GM12878 (cell line): Measurements from ENCODE around the gene C11orf97. TPM values are rescaled to one million over a fixed set of nuclear protein-coding genes. Genes with fewer than 3 reads are reported as not detected.

ENCODE experiments used
- ATAC-seq: fragments of 200-7000 bp; cut with Tn5 transposase; 3 replicates; pipeline ENCODE4 v1.9.1; 2020; ENCODE audit warnings: mild to moderate bottlenecking, moderate library complexity
- BruUV-seq: library from RNA; stranded (reverse); fragments of 400-500 nt; replicated peaks from 2 replicates; lab custom pipeline; 2021; lab: Mats Ljungman, UMichigan
- CTCF ChIA-PET: fragments of 300-600 bp; sonication (Branson Sonifier 250); formaldehyde crosslinking; extraction: SDS; loops from one replicate; lab custom pipeline; 2021; ENCODE audit warnings: inconsistent platforms; lab: Yijun Ruan, JAX
- POLR2A ChIA-PET: fragments of 350-600 bp; formaldehyde crosslinking; extraction: SDS; loops from one replicate; lab custom pipeline; 2021; ENCODE audit warnings: inconsistent platforms; lab: Charles Lee
- RAD21 ChIA-PET: fragments of 300-600 bp; sonication (Branson Sonifier 250); formaldehyde crosslinking; loops from one replicate; lab custom pipeline; 2023; ENCODE audit warnings: antibody characterized with exemption; ENCODE audit not compliant: unreplicated experiment; lab: Charles Lee
- SMC1A ChIA-PET: fragments of 300-600 bp; sonication (Branson Sonifier 250); formaldehyde crosslinking; loops from one replicate; lab custom pipeline; 2023; ENCODE audit not compliant: unreplicated experiment, uncharacterized antibody; lab: Charles Lee
- DNase-seq: peaks from one replicate; pipeline ENCODE4 v3.0.0-alpha.2; 2011; ENCODE audit warnings: low read depth, low spot score
- FAIRE-seq: peaks from 3 replicates; lab custom pipeline; 2011; peaks lifted over from hg19 to GRCh38; lab: Jason Lieb, UNC
- H2AFZ ChIP-seq: 2 replicates; pipeline ENCODE4 v1.6.0; 2011; ENCODE audit warnings: low read depth, low read length, control low read depth; ENCODE audit not compliant: control insufficient read depth
- H3K27ac ChIP-seq: 2 replicates; pipeline ENCODE4 v1.5.1; 2011; ENCODE audit warnings: control low read depth; ENCODE audit not compliant: control insufficient read depth, insufficient read depth
- H3K27me3 ChIP-seq, 2 experiments: replicated peaks in 1 of 2; 2 replicates each; pipeline versions ENCODE4 v1.6.0 to v1.6.1; 2011; ENCODE audit warnings: low read length in 1 of 2; ENCODE audit not compliant: control insufficient read depth in 2 of 2, insufficient read depth in 2 of 2
- H3K36me3 ChIP-seq, 2 experiments: 2 replicates each; pipeline ENCODE4 v1.5.1; 2011; ENCODE audit warnings: low read length in 1 of 2; ENCODE audit not compliant: control insufficient read depth in 2 of 2, insufficient read depth in 2 of 2
- H3K4me1 ChIP-seq: 2 replicates; pipeline ENCODE4 v1.6.1; 2011; ENCODE audit warnings: mild to moderate bottlenecking, low read length, moderate library complexity, mixed read lengths; ENCODE audit not compliant: control insufficient read depth, insufficient read depth
- H3K4me2 ChIP-seq: 2 replicates; pipeline ENCODE4 v1.6.0; 2011; ENCODE audit warnings: control low read depth; ENCODE audit not compliant: control insufficient read depth, insufficient read depth
- H3K4me3 ChIP-seq: fragments of 200-600 bp; sonication (generic); 2 replicates; pipeline ENCODE4 v1.5.1; 2016
- H3K79me2 ChIP-seq: 2 replicates; pipeline ENCODE4 v1.6.0; 2011; ENCODE audit warnings: low read length; ENCODE audit not compliant: control insufficient read depth, insufficient read depth
- H3K9ac ChIP-seq: 2 replicates; pipeline ENCODE4 v1.8.0; 2011; ENCODE audit warnings: low read length, control low read depth, mixed read lengths; ENCODE audit not compliant: control insufficient read depth, insufficient read depth
- H3K9me3 ChIP-seq: replicated peaks from 3 replicates; pipeline ENCODE4 v1.5.1; 2011; ENCODE audit warnings: mild to moderate bottlenecking, low read length; ENCODE audit not compliant: control insufficient read depth, insufficient read depth
- H4K20me1 ChIP-seq: 2 replicates; pipeline ENCODE4 v1.6.0; 2011; ENCODE audit not compliant: control insufficient read depth, insufficient read depth
- ATF3 ChIP-seq: IDR thresholded peaks from 2 replicates; pipeline ENCODE4 v1.6.1; 2011; ENCODE audit warnings: low read depth, mild to moderate bottlenecking, low read length, moderate library complexity, borderline replicate concordance; ENCODE audit errors: extremely low read depth
- CEBPB ChIP-seq, 2 experiments: fragments of 150-350 bp in 1 of 2; IDR thresholded peaks; 2 replicates each; pipeline ENCODE4 v1.6.1; 2012 to 2014; ENCODE audit warnings: low read depth in 2 of 2, low read length in 2 of 2, borderline replicate concordance in 1 of 2, inconsistent platforms in 1 of 2
- EED ChIP-seq: sonication (generic); IDR thresholded peaks from 2 replicates; pipeline ENCODE4 v1.6.1; 2016; ENCODE audit warnings: antibody characterized with exemption, low read depth
- FOXM1 ChIP-seq: IDR thresholded peaks from 2 replicates; pipeline ENCODE4 v1.6.1; 2012; ENCODE audit warnings: low read depth, mild to moderate bottlenecking, inconsistent platforms, low read length, moderate library complexity
- IRF4 ChIP-seq: IDR thresholded peaks from 2 replicates; pipeline ENCODE4 v1.6.1; 2011; ENCODE audit warnings: low read depth, low read length
- MYB ChIP-seq: fragments of 150-350 bp; IDR thresholded peaks from 2 replicates; pipeline ENCODE4 v1.6.1; 2014; ENCODE audit warnings: mild to moderate bottlenecking, low read depth, low read length, borderline replicate concordance
- NBN ChIP-seq: fragments of 450-650 bp; IDR thresholded peaks from 2 replicates; pipeline ENCODE4 v1.6.1; 2016
- PAX8 ChIP-seq: fragments of 450-650 bp; IDR thresholded peaks from 2 replicates; pipeline ENCODE4 v1.6.1; 2017; ENCODE audit warnings: mild to moderate bottlenecking, moderate library complexity
- RELB ChIP-seq: fragments of 450-650 bp; IDR thresholded peaks from 2 replicates; pipeline ENCODE4 v1.6.1; 2017; ENCODE audit warnings: low read depth, mild to moderate bottlenecking, moderate library complexity
- ZBTB4 ChIP-seq: fragments of 450-650 bp; formaldehyde crosslinking; IDR thresholded peaks from 2 replicates; pipeline ENCODE4 v1.4.0; 2022; ENCODE audit warnings: mild to moderate bottlenecking, moderate library complexity
- ZNF207 ChIP-seq: fragments of 450-650 bp; IDR thresholded peaks from 2 replicates; pipeline ENCODE4 v1.6.1; 2014; ENCODE audit warnings: antibody characterized with exemption, mild to moderate bottlenecking, borderline replicate concordance
- WGBS: methylation state at CpG from one replicate; pipeline ENCODE4 v1.1.6; 2016; ENCODE audit warnings: low lambda C conversion rate; ENCODE audit not compliant: insufficient replicate concordance, insufficient coverage; ENCODE audit errors: missing lambda C conversion rate; 5-methylcytosine and 5-hydroxymethylcytosine counted together
- in situ Hi-C: fragments of 300-500 bp; cut with MboI; formaldehyde crosslinking; loops from 9 replicates; pipeline ENCODE4 v1.14.3; 2018; ENCODE audit warnings: mixed read lengths
- intact Hi-C: fragments of 100-400 bp; cut with micrococcal nuclease; formaldehyde crosslinking; loops from one replicate; pipeline ENCODE4 v1.14.2; 2022; ENCODE audit not compliant: unreplicated experiment
- polyA plus RNA-seq, 11 experiments: library from polyadenylated mRNA; depleted of rRNA in 4 of 11; unstranded in 6 of 11; stranded (reverse) in 5 of 11; fragments of >200 nt; fragmentation: Nextera tagmentation in 4 of 11; fragmentation: Illumina TruSeq in 1 of 11; extraction: Ambion mirVana in 4 of 11; extraction: Trizol in 1 of 11; gene quantifications; 1 replicate in 1 of 11; 2 replicates in 10 of 11; pipeline versions ENCODE4 v1.2.1 to v1.2.3, GENCODE V29; 2011 to 2016; ENCODE audit warnings: inconsistent platforms in 2 of 11, missing spikeins in 2 of 11, low read depth in 1 of 11
- total RNA-seq, 4 experiments: library from RNA; depleted of rRNA in 3 of 4; stranded (reverse); fragments of >200 nt in 3 of 4; fragmentation: Illumina TruSeq in 1 of 4; extraction: Trizol in 1 of 4; gene quantifications; 2 replicates each; pipeline versions ENCODE4 v1.2.1 to v1.2.3, GENCODE V29; 2013 to 2021

C11orf97 gene
- total and polyA plus RNA-seq, 10 of the 15 experiments (the other 5 are each of a cell fraction or from before 2014, with no cell fraction given): not detected

GRCh38 chr11:94546162-94546470 lies 33.9 kb downstream of the C11orf97 start:
- intact Hi-C loops (no loop called here), in situ Hi-C loops (no loop called here)
- WGBS: 100% methylated on average over 2 of the region's 2 CpGs
- Histone ChIP-seq H3K27ac (no peak overlapping the region), H2AFZ (no peak overlapping the region), H3K9ac (no peak overlapping the region), H3K4me1 (no peaks in the 10 kb centered on the region; the same call in 1 of the 2 replicates), H3K4me2 (no peak overlapping the region; the same call in 1 of the 2 replicates), H3K4me3 (peak overlapping the region; percentile 80; the same call in 1 of the 2 replicates), H3K27me3 (no peaks in the 10 kb centered on the region), H4K20me1 (no peaks in the 10 kb centered on the region), H3K9me3 (no peaks in the 10 kb centered on the region), H3K36me3 (no peaks in the 10 kb centered on the region), H3K79me2 (peaks cover 2% of the 10 kb centered on the region)
- ATAC-seq: no peak
- FAIRE-seq: no peak
- TSS peak; percentile 55 for BruUV-seq
- no peak for DNase-seq
- no peak for TF ChIP-seq NBN
- RAD21 ChIA-PET: interaction anchor here (0.9 to 9.3 kb wide), 8 partner anchors 13 to 57 kb away, joined by 3 to 52 read pairs (median 4); no protein-coding TSS in a partner anchor
- POLR2A ChIA-PET: interaction anchor here (0.6 to 4.6 kb wide), 5 partner anchors 10 to 57 kb away, joined by 3 to 27 read pairs (median 5); no protein-coding TSS in a partner anchor
- CTCF ChIA-PET: interaction anchor here (0.9 to 4.2 kb wide), 10 partner anchors 9 to 57 kb away, joined by 3 to 36 read pairs (median 4); partner anchors contain the start of gene C11orf97
- SMC1A ChIA-PET: interaction anchor here (0.8 to 6.8 kb wide), 5 partner anchors 9 to 57 kb away, joined by 3 to 107 read pairs (median 5); no protein-coding TSS in a partner anchor

GRCh38 chr11:94546886-94547285 lies 34.6 kb downstream of the C11orf97 start:
- no peaks in the 10 kb centered on the region for H3K27me3 ChIP-seq
- H2AFZ ChIP-seq: no peak overlapping the region
- ChIA-PET CTCF (interaction anchor here (0.6 to 4.2 kb wide), 17 partner anchors 9 to 747 kb away, joined by 3 to 36 read pairs (median 8); no protein-coding TSS in a partner anchor), RAD21 (interaction anchor here (1.1 to 9.3 kb wide), 9 partner anchors 9 to 56 kb away, joined by 3 to 52 read pairs (median 8); no protein-coding TSS in a partner anchor), SMC1A (interaction anchor here (0.7 to 6.8 kb wide), 13 partner anchors 8 to 56 kb away, joined by 3 to 107 read pairs (median 6); no protein-coding TSS in a partner anchor), POLR2A (interaction anchor here (1.0 to 4.6 kb wide), 7 partner anchors 8 to 49 kb away, joined by 3 to 27 read pairs (median 4); no protein-coding TSS in a partner anchor)
- no TSS peak for BruUV-seq
- H3K4me1 ChIP-seq: no peaks in the 10 kb centered on the region; the same call in 1 of the 2 replicates
- ATAC-seq (peak; percentile 21), DNase-seq (no peak), FAIRE-seq (peak; percentile 41)
- H3K4me3 ChIP-seq: no peak overlapping the region
- H3K79me2 ChIP-seq: peaks cover 2% of the 10 kb centered on the region
- 100% methylated on average over 1 of the region's 1 CpG for WGBS
- in situ Hi-C loops (no loop called here), intact Hi-C loops (no loop called here)
- H4K20me1 ChIP-seq: no peaks in the 10 kb centered on the region
- no peak overlapping the region for H3K9ac ChIP-seq
- 0 out of 2 replicates have a peak overlapping the region, but pooled peaks have one; percentile 1 for H3K4me2 ChIP-seq
- H3K9me3 ChIP-seq: no peaks in the 10 kb centered on the region
- no peaks in the 10 kb centered on the region for H3K36me3 ChIP-seq
- H3K27ac ChIP-seq: no peak overlapping the region
- TF ChIP-seq MYB: no peak
- TF ChIP-seq RELB: no peak
- TF ChIP-seq FOXM1: no peak
- TF ChIP-seq NBN: no peak
- TF ChIP-seq CEBPB (IDR thresholded peaks at IDR 0.05; ENCODE audit: borderline replicate concordance in 1 of 2, low read depth in 2 of 2, low read length in 2 of 2): no peak
- TF ChIP-seq ATF3: no peak
- no peak for TF ChIP-seq EED
- TF ChIP-seq ZBTB4 (CRISPR knock-in tag): no peak
- no peak for TF ChIP-seq ZNF207
- TF ChIP-seq PAX8: no peak
- TF ChIP-seq IRF4: no peak
